SK-N-DZ (cell line): ENCODE data around the gene CHRNA1.
"Not testable (repeated sequence)": the region's sequence is repeated elsewhere in the genome, so short reads cannot be mapped to it uniquely, and the experiment has no call there.

ENCODE experiments used
- DNase-seq: peaks from one replicate; pipeline ENCODE4 v3.0.0-alpha.2; 2015; ENCODE audit warnings: low spot score

CHRNA1 gene

GRCh38 chr2:174717916-174718315, 46.4 kb downstream of the CHRNA1 start:
- DNase-seq: no peak

DNA sequence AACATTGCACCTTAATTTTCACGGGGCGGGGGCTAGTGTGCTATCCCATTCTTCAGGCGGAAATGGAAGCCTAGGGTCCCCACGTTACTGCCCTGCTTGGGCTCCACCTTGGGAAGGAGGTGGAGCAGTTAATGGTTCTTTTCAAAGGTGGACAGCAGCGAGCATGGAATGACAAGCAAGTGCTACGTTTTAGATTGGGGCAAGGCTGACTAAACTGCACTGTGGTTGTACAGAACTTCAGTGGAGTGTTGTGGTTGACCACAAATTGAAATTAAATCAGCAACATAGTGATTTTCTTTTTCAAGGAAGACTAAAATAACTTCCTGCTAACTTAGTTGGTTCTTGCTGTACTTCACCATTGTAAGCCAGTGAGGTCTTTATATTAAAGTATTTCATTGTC, 47.0 kb downstream of the CHRNA1 start:
- no peak for DNase-seq

GRCh38 chr2:174716785-174717184, 47.5 kb downstream of the CHRNA1 start:
- DNase-seq: no peak

DNA sequence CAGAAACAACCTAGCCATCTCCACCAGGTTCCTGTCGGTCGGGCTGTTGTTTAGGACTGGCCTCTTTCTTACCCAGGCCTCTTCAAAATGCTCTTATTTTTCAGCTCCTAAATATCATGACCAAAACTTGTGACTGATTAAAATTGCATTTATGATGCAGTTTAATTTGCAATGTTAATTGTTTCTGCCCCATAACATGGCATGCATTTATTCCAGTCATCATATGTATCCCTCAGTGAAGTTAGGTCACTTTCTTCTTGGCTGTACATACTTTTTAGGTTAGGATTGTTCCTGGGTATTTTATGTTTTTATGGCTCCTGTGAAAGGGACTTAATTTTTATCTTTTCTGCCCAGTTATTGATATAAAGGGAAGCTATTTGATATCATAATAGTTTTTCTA, 50.6 kb downstream of the CHRNA1 start:
- DNase-seq: no peak

- DNase-seq: no peak
Observed at GRCh38 chr2:174711206-174711605, 53.1 kb downstream of the CHRNA1 start.

DNA sequence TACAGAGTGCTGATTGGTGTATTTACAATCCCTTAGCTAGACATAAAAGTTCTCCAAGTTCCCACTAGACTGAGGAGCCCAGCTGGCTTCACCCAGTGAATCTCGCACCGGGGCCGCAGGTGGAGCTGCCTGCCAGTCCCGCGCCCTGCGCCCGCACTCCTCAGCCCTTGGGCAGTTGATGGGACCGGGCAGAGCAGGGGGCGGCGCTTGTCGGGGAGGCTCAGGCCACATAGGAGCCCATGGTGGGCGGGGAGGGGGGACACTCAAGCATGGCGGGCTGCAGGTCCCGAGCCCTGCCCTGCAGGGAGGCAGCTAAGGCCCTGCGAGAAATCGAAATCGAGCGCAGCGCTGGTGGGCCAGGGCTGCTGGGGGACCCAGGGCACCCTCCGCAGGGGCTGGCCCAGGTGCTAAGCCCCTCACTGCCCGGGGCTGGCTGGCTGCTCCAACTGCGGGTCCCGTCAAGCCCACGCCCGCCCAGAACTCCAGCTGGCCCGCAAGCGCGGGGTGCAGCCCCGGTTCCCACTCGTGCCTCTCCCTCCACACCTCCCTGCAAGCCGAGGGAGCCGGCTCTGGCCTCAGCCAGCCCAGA, 54.8 kb downstream of the CHRNA1 start:
- DNase-seq: not testable (repeated sequence)

DNA sequence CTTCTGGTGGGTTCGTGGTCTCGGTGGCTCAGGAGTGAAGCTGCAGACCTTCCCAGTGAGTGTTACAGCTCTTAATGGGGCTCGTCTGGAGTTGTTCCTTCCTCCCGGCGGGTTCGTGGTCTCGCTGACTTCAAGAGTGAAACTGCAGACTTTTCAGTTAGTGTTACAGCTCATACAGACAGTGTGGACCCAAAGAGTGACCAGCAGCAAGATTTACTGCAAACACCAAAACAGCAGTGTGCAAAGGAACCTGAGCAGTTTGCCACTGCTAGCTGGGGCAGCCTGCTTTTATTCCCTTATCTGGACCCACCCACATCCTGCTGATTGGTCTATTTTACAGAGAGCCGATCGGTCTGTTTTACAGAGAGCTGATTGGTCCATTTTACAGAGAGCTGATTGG, 55.6 kb downstream of the CHRNA1 start:
- DNase-seq: no peak

- DNase-seq: no peak
Observed at GRCh38 chr2:174705321-174705720, 59.0 kb downstream of the CHRNA1 start.

GRCh38 chr2:174704642-174705041, 59.6 kb downstream of the CHRNA1 start:
- DNase-seq: no peak

GRCh38 chr2:174704061-174704460, 60.2 kb downstream of the CHRNA1 start:
- DNase-seq: no peak

GRCh38 chr2:174703430-174703829, 60.8 kb downstream of the CHRNA1 start:
- DNase-seq: no peak

DNA sequence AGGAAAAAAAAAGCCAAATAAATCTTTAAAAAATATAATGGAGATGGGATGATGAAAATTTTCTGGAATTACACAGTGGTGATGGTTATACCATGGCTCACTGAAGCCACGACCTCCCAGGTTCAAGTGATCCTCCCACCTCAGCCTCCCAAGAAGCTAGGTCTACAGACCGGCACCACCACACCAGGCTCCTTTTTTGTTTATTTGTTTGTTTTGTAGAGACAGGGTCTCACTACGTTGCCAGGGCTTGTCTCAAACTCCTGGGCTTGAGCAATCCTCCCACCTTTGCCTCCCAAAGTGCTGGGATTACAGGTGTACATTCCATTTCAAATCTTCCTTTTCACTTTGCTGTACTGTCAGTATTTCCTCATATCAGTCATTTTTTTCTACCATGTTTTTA, 61.7 kb downstream of the CHRNA1 start:
- no peak for DNase-seq

- peak; percentile 68 for DNase-seq
Observed at GRCh38 chr2:174699993-174700766, 64.1 kb downstream of the CHRNA1 start.
